NCI-H2081 (cell line): ENCODE measurements around the gene ST8SIA1.

Experiments used
- DNase-seq, 2 experiments: peaks; one replicate each; lab custom pipeline; 2025; lab: John Stamatoyannopoulos, UW

ST8SIA1 gene

GRCh38 chr12:22242726-22243125 is 91.8 kb downstream of the ST8SIA1 start:
- DNase-seq, result no peak

GRCh38 chr12:22238211-22238610 is 96.3 kb downstream of the ST8SIA1 start:
- no peak for DNase-seq

- no peak for DNase-seq
Observed at GRCh38 chr12:22234561-22234960, 99.9 kb downstream of the ST8SIA1 start.

- DNase-seq, result no peak
Observed at GRCh38 chr12:22231836-22232235, 102.7 kb downstream of the ST8SIA1 start.

GRCh38 chr12:22231078-22231477 is 103.4 kb downstream of the ST8SIA1 start:
- no peak for DNase-seq

GRCh38 chr12:22230280-22230794 is 104.2 kb downstream of the ST8SIA1 start:
- no peak for DNase-seq

- no peak for DNase-seq
Observed at GRCh38 chr12:22229652-22230279, 104.7 kb downstream of the ST8SIA1 start.

- no peak for DNase-seq
Observed at GRCh38 chr12:22228022-22228875, 106.3 kb downstream of the ST8SIA1 start.

- DNase-seq, result no peak
Observed at GRCh38 chr12:22223356-22223755, 111.2 kb downstream of the ST8SIA1 start.

GRCh38 chr12:22217556-22217955 is 117.0 kb downstream of the ST8SIA1 start:
- no peak for DNase-seq

GRCh38 chr12:22215467-22216253 is 118.8 kb downstream of the ST8SIA1 start:
- no peak for DNase-seq

- no peak for DNase-seq
Observed at GRCh38 chr12:22211128-22211527, 123.4 kb downstream of the ST8SIA1 start.

GRCh38 chr12:22209422-22209821 is 125.1 kb downstream of the ST8SIA1 start:
- DNase-seq, result no peak

GRCh38 chr12:22206111-22206728 is 128.3 kb downstream of the ST8SIA1 start:
- no peak for DNase-seq

- no peak for DNase-seq
Observed at GRCh38 chr12:22204391-22204790, 130.1 kb downstream of the ST8SIA1 start.

GRCh38 chr12:22202847-22203246 is 131.7 kb downstream of the ST8SIA1 start:
- DNase-seq, result no peak

- no peak for DNase-seq
Observed at GRCh38 chr12:22201101-22201500, 133.4 kb downstream of the ST8SIA1 start.

GRCh38 chr12:22196236-22196635 is 138.3 kb downstream of the ST8SIA1 start:
- no peak for DNase-seq

GRCh38 chr12:22190969-22191368 is 143.5 kb downstream of the ST8SIA1 start:
- DNase-seq, result no peak

GRCh38 chr12:22188431-22188830 is 146.1 kb downstream of the ST8SIA1 start:
- DNase-seq, result no peak

- no peak for DNase-seq
Observed at GRCh38 chr12:22180705-22181104, 153.8 kb downstream of the ST8SIA1 start.

- no peak for DNase-seq
Observed at GRCh38 chr12:22173177-22173576, 161.3 kb downstream of the ST8SIA1 start.
